ENCODE results near the gene PPIG. TPM values are rescaled to one million over a fixed set of nuclear protein-coding genes. Genes with fewer than 3 reads are reported as not detected.

The PPIG gene
- total RNA-seq, 1 donor, result 25.3 TPM

- H3K9me3 ChIP-seq (ENCODE audit: low read depth, low read length), result no peaks in the 10 kb centered on the region
- no peak for DNase-seq (ENCODE audit: insufficient read length, low spot score, missing footprints)
- no peaks in the 10 kb centered on the region for H3K79me2 ChIP-seq (ENCODE audit: insufficient read depth, low read length)
- no peaks in the 10 kb centered on the region for H4K20me1 ChIP-seq (ENCODE audit: insufficient read depth, low read length)
- TF ChIP-seq, protein P1, sequence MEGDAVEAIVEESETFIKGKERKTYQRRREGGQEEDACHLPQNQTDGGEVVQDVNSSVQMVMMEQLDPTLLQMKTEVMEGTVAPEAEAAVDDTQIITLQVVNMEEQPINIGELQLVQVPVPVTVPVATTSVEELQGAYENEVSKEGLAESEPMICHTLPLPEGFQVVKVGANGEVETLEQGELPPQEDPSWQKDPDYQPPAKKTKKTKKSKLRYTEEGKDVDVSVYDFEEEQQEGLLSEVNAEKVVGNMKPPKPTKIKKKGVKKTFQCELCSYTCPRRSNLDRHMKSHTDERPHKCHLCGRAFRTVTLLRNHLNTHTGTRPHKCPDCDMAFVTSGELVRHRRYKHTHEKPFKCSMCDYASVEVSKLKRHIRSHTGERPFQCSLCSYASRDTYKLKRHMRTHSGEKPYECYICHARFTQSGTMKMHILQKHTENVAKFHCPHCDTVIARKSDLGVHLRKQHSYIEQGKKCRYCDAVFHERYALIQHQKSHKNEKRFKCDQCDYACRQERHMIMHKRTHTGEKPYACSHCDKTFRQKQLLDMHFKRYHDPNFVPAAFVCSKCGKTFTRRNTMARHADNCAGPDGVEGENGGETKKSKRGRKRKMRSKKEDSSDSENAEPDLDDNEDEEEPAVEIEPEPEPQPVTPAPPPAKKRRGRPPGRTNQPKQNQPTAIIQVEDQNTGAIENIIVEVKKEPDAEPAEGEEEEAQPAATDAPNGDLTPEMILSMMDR (IDR thresholded peaks at IDR 0.05; ENCODE audit: extremely low read depth, low read depth, low read length), result no peak
- H2AFZ ChIP-seq (ENCODE audit: low read length), result no peak overlapping the region
- H3K4me1 ChIP-seq (ENCODE audit: insufficient read depth, low read length), result no peaks in the 10 kb centered on the region
- no peak overlapping the region for H3K27ac ChIP-seq (ENCODE audit: low read depth, low read length)
- no peak overlapping the region for H3K4me3 ChIP-seq (ENCODE audit: insufficient read depth, low read length)
- no peak overlapping the region for H3K4me2 ChIP-seq (ENCODE audit: insufficient read depth, low read length)
- no peaks in the 10 kb centered on the region for H3K27me3 ChIP-seq (ENCODE audit: insufficient read depth, low read length)
- H3K36me3 ChIP-seq (ENCODE audit: insufficient read depth, low read length), result no peaks in the 10 kb centered on the region
Measured at GRCh38 chr2:169663247-169663646, 79.1 kb downstream of the PPIG start.

DNA sequence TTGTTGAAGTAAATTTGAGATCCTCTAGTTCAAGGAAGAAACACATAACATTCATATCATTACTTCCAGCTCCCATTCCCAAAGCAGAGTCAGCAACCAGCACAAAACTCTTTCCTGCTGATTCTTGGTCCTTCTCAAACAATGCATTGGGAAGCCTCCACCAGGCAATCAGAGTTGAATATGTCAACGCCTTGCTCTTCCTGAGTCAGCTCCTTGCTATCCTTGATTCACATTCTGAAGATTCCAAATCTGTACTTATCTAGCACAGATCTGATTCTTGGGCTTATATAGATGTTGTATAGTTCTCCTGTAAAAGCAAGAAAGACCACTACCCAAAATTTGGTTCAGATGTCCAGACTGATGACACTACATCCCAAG, 80.4 kb downstream of the PPIG start:
- H3K79me2 ChIP-seq (ENCODE audit: insufficient read depth, low read length), result no peaks in the 10 kb centered on the region
- no peak overlapping the region for H3K27ac ChIP-seq (ENCODE audit: low read depth, low read length)
- H3K4me2 ChIP-seq (ENCODE audit: insufficient read depth, low read length), result no peak overlapping the region
- H4K20me1 ChIP-seq (ENCODE audit: insufficient read depth, low read length), result no peaks in the 10 kb centered on the region
- no peaks in the 10 kb centered on the region for H3K4me1 ChIP-seq (ENCODE audit: insufficient read depth, low read length)
- H3K9me3 ChIP-seq (ENCODE audit: low read depth, low read length), result no peaks in the 10 kb centered on the region
- peak overlapping the region; percentile 41 for H2AFZ ChIP-seq (ENCODE audit: low read length)
- H3K27me3 ChIP-seq (ENCODE audit: insufficient read depth, low read length), result no peaks in the 10 kb centered on the region
- no peak overlapping the region for H3K4me3 ChIP-seq (ENCODE audit: insufficient read depth, low read length)
- peak; percentile 41 for DNase-seq (ENCODE audit: insufficient read length, low spot score, missing footprints)
- no peaks in the 10 kb centered on the region for H3K36me3 ChIP-seq (ENCODE audit: insufficient read depth, low read length)
- TF ChIP-seq, protein P1 (IDR thresholded peaks at IDR 0.05; ENCODE audit: extremely low read depth, low read depth, low read length), result no peak

DNA sequence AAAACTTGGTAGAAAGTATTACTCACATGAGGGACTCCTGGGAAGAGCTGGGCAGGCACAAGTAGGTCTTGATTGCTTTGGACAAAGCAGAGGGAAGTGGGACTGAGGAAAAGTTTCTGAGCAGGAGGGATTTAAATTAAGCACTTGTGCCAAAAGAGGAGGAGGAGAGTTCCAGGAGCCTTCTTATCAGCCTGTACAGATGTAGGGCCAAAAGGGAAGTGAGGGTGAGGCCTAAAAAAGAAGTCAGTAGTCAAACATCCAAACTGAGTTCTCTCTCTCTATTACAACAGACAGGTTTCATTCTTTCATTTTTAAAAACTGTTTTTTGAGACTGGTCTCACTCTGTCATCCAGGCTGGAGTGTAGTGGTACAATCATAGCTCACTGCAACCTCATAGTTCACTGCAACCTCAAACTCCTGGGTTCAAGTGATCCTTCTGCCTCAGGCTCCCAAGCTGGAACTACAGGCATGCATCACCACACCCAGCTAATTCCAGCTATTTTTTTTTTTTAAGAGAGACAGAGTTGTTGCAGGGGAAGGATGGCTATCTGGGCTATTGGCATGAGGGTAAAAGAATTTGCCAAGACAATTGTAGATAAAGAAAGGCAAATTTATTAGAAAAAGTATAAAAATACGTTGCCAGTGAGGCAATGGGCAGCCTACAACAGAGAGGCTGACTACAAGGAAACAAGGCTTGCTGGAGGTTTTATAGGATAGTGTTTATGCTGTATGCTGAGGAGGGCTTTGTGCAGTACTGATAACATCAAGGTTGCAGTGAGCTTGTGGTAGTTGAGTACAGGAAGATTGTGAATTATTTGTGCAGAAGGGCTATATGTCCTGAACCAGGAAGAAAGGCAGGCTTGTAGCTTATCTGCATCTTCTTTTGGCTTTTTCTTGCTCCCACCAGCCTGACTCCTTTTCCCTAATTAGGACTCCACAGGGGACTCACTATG, 81.1 kb downstream of the PPIG start:
- no peak overlapping the region for H3K27ac ChIP-seq (ENCODE audit: low read depth, low read length)
- TF ChIP-seq, protein P1 (IDR thresholded peaks at IDR 0.05; ENCODE audit: extremely low read depth, low read depth, low read length), result no peak
- H2AFZ ChIP-seq (ENCODE audit: low read length), result peak overlapping the region; percentile 41

GRCh38 chr2:169667583-169667982, 83.4 kb downstream of the PPIG start:
- no peak for DNase-seq (ENCODE audit: insufficient read length, low spot score, missing footprints)
- H3K79me2 ChIP-seq (ENCODE audit: insufficient read depth, low read length), result no peaks in the 10 kb centered on the region
- no peaks in the 10 kb centered on the region for H3K36me3 ChIP-seq (ENCODE audit: insufficient read depth, low read length)
- H3K9me3 ChIP-seq (ENCODE audit: low read depth, low read length), result no peaks in the 10 kb centered on the region
- H3K27ac ChIP-seq (ENCODE audit: low read depth, low read length), result no peak overlapping the region
- H3K27me3 ChIP-seq (ENCODE audit: insufficient read depth, low read length), result no peaks in the 10 kb centered on the region
- H2AFZ ChIP-seq (ENCODE audit: low read length), result no peak overlapping the region
- H3K4me2 ChIP-seq (ENCODE audit: insufficient read depth, low read length), result no peak overlapping the region
- H3K4me3 ChIP-seq (ENCODE audit: insufficient read depth, low read length), result no peak overlapping the region
- no peaks in the 10 kb centered on the region for H3K4me1 ChIP-seq (ENCODE audit: insufficient read depth, low read length)
- no peaks in the 10 kb centered on the region for H4K20me1 ChIP-seq (ENCODE audit: insufficient read depth, low read length)
- TF ChIP-seq, protein P1 (IDR thresholded peaks at IDR 0.05; ENCODE audit: extremely low read depth, low read depth, low read length), result no peak

More for the DNA sequence above, 81.1 kb downstream of the PPIG start:
- Histone ChIP-seq H3K4me2 (ENCODE audit: insufficient read depth, low read length) (no peak overlapping the region), H4K20me1 (ENCODE audit: insufficient read depth, low read length) (no peaks in the 10 kb centered on the region), H3K9me3 (ENCODE audit: low read depth, low read length) (no peaks in the 10 kb centered on the region), H3K27me3 (ENCODE audit: insufficient read depth, low read length) (no peaks in the 10 kb centered on the region), H3K4me1 (ENCODE audit: insufficient read depth, low read length) (no peaks in the 10 kb centered on the region), H3K79me2 (ENCODE audit: insufficient read depth, low read length) (no peaks in the 10 kb centered on the region), H3K4me3 (ENCODE audit: insufficient read depth, low read length) (no peak overlapping the region), H3K36me3 (ENCODE audit: insufficient read depth, low read length) (no peaks in the 10 kb centered on the region)
- peak; percentile 0 for DNase-seq (ENCODE audit: insufficient read length, low spot score, missing footprints)

Measured in osteoblast (primary cell).